Measurements from ENCODE around the gene SPINK4. TPM values are rescaled to one million over a fixed set of nuclear protein-coding genes. Genes with fewer than 3 reads are reported as not detected.

The SPINK4 gene
- total RNA-seq, 1 donor from 2014 or later, result not detected

GRCh38 chr9:33255471-33255870 is 15.5 kb downstream of the SPINK4 start:
- DNase-seq (ENCODE audit: extremely low read depth, low read depth, low spot score), result no peak

- DNase-seq (ENCODE audit: extremely low read depth, low read depth, low spot score), result no peak
These were observed 16.3 kb downstream of the SPINK4 start for GRCh38 chr9:33256236-33256635.

GRCh38 chr9:33257276-33257675 is 17.3 kb downstream of the SPINK4 start:
- no peak for DNase-seq (ENCODE audit: extremely low read depth, low read depth, low spot score)

- DNase-seq (ENCODE audit: extremely low read depth, low read depth, low spot score), result no peak
These were observed 20.4 kb downstream of the SPINK4 start for GRCh38 chr9:33260372-33260771.

- DNase-seq (ENCODE audit: extremely low read depth, low read depth, low spot score), result no peak
These were observed 23.4 kb downstream of the SPINK4 start for GRCh38 chr9:33263131-33264002.

- DNase-seq (ENCODE audit: extremely low read depth, low read depth, low spot score), result no peak
These were observed 24.1 kb downstream of the SPINK4 start for GRCh38 chr9:33264003-33264472.

GRCh38 chr9:33264473-33265177 is 24.7 kb downstream of the SPINK4 start, which contains the start of the genes BAG1 and CHMP5:
TSS of gene BAG1 (minus strand) at chr9:33264708.
TSS of gene CHMP5 (plus strand) at chr9:33265049. CDS start at chr9:33265079, 30 bp downstream.
- peak; percentile 93 for DNase-seq (ENCODE audit: extremely low read depth, low read depth, low spot score)

GRCh38 chr9:33265211-33265865 is 25.4 kb downstream of the SPINK4 start:
- DNase-seq (ENCODE audit: extremely low read depth, low read depth, low spot score), result no peak

- DNase-seq (ENCODE audit: extremely low read depth, low read depth, low spot score), result no peak
These were observed 27.3 kb downstream of the SPINK4 start for GRCh38 chr9:33267151-33267767.

- no peak for DNase-seq (ENCODE audit: extremely low read depth, low read depth, low spot score)
These were observed 30.2 kb downstream of the SPINK4 start for GRCh38 chr9:33270146-33270545.

GRCh38 chr9:33272061-33272460 is 32.1 kb downstream of the SPINK4 start:
- no peak for DNase-seq (ENCODE audit: extremely low read depth, low read depth, low spot score)

GRCh38 chr9:33273266-33273971 is 33.5 kb downstream of the SPINK4 start:
- no peak for DNase-seq (ENCODE audit: extremely low read depth, low read depth, low spot score)

- DNase-seq (ENCODE audit: extremely low read depth, low read depth, low spot score), result no peak
These were observed 34.0 kb downstream of the SPINK4 start for GRCh38 chr9:33273972-33274328.

- DNase-seq (ENCODE audit: extremely low read depth, low read depth, low spot score), result no peak
These were observed 37.5 kb downstream of the SPINK4 start for GRCh38 chr9:33277484-33277883.

GRCh38 chr9:33285502-33285901 is 45.5 kb downstream of the SPINK4 start:
- DNase-seq (ENCODE audit: extremely low read depth, low read depth, low spot score), result no peak

- DNase-seq (ENCODE audit: extremely low read depth, low read depth, low spot score), result no peak
These were observed 47.1 kb downstream of the SPINK4 start for GRCh38 chr9:33287087-33287490.

- no peak for DNase-seq (ENCODE audit: extremely low read depth, low read depth, low spot score)
These were observed 48.3 kb downstream of the SPINK4 start for GRCh38 chr9:33288235-33288634.

- no peak for DNase-seq (ENCODE audit: extremely low read depth, low read depth, low spot score)
These were observed 49.0 kb downstream of the SPINK4 start for GRCh38 chr9:33288828-33289483.

- no peak for DNase-seq (ENCODE audit: extremely low read depth, low read depth, low spot score)
These were observed 49.5 kb downstream of the SPINK4 start for GRCh38 chr9:33289496-33289895.

- DNase-seq (ENCODE audit: extremely low read depth, low read depth, low spot score), result no peak
These were observed 49.9 kb downstream of the SPINK4 start for GRCh38 chr9:33289936-33290246.

Data from glomerular endothelial cell (primary cell).